IgD-negative memory B cell (primary cell): ENCODE measurements around the gene ABAT. TPM values are rescaled to one million over a fixed set of nuclear protein-coding genes. Genes with fewer than 3 reads are reported as not detected.

Experiments used
- H3K27ac Mint-ChIP-seq, 3 donors: one replicate each; pipeline ENCODE4 v1.8.0; 2020 to 2022; ENCODE audit warnings: mild to moderate bottlenecking in 3 of 3, mixed read lengths in 3 of 3, moderate library complexity in 1 of 3
- H3K27me3 Mint-ChIP-seq: one replicate; pipeline ENCODE4 v1.8.0; 2021; ENCODE audit warnings: mixed read lengths
- H3K36me3 Mint-ChIP-seq: one replicate; pipeline ENCODE4 v1.8.0; 2020; ENCODE audit warnings: mild to moderate bottlenecking, mixed read lengths
- H3K4me1 Mint-ChIP-seq, 3 donors: one replicate each; pipeline ENCODE4 v1.8.0; 2020 to 2022; ENCODE audit warnings: mixed read lengths in 3 of 3, mild to moderate bottlenecking in 1 of 3
- H3K4me3 Mint-ChIP-seq, 4 donors: one replicate each; pipeline ENCODE4 v1.8.0; 2020 to 2022; ENCODE audit warnings: mild to moderate bottlenecking in 4 of 4, mixed read lengths in 4 of 4, moderate library complexity in 3 of 4
- H3K9me3 Mint-ChIP-seq, 3 donors: one replicate each; pipeline ENCODE4 v1.8.0; 2020 to 2021; ENCODE audit warnings: mixed read lengths in 3 of 3, mild to moderate bottlenecking in 1 of 3
- polyA plus RNA-seq: library from polyadenylated mRNA; unstranded; fragments of 300-500 nt; fragmentation: Illumina TruSeq; gene quantifications from one replicate; pipeline ENCODE4 v1.2.3, GENCODE V29; 2021

ABAT gene
- 3.3 TPM for polyA plus RNA-seq

GRCh38 chr16:8674413-8675022, at the start of gene ABAT:
TSS of gene ABAT (plus strand) at chr16:8674617. CDS start at chr16:8735740, 61,123 bp downstream.
- peak within 1 kb of the TSS; percentile 84 to 94 (median 92) for H3K4me3 Mint-ChIP-seq
- peaks cover 0 to 2% (median under 1%) of the 10 kb centered on the region in 3 donors for H3K9me3 Mint-ChIP-seq
- H3K36me3 Mint-ChIP-seq, result peaks cover 4% of the 10 kb centered on the region
- H3K4me1 Mint-ChIP-seq, result peaks cover 5 to 16% (median 15%) of the 10 kb centered on the region in 3 donors
- H3K27me3 Mint-ChIP-seq, result no peaks in the 10 kb centered on the region
- H3K27ac Mint-ChIP-seq, result peak within 1 kb of the TSS; percentile 17 to 87 (median 63)

- peaks cover 12 to 13% (median 12%) of the 10 kb centered on the region in 3 donors for H3K4me1 Mint-ChIP-seq
- no peak overlapping the region for H3K27ac Mint-ChIP-seq
- H3K9me3 Mint-ChIP-seq, result no peaks in the 10 kb centered on the region
- H3K36me3 Mint-ChIP-seq, result peaks cover 8% of the 10 kb centered on the region
- no peak overlapping the region for H3K4me3 Mint-ChIP-seq
- H3K27me3 Mint-ChIP-seq, result peaks cover 1% of the 10 kb centered on the region
Measured at GRCh38 chr16:8625491-8626087, 48.8 kb upstream of the ABAT start.

GRCh38 chr16:8626946-8627345, 47.5 kb upstream of the ABAT start:
- Mint-ChIP-seq H3K36me3 (peaks cover 8% of the 10 kb centered on the region), H3K4me1 (peaks cover 10 to 11% (median 11%) of the 10 kb centered on the region in 3 donors), H3K27me3 (no peaks in the 10 kb centered on the region), H3K4me3 (peak overlapping the region in 1 of 4 donors; percentile 38), H3K27ac (no peak overlapping the region), H3K9me3 (no peaks in the 10 kb centered on the region)

GRCh38 chr16:8627456-8627855, 47.0 kb upstream of the ABAT start:
- peaks cover 8% of the 10 kb centered on the region for H3K36me3 Mint-ChIP-seq
- H3K27me3 Mint-ChIP-seq, result no peaks in the 10 kb centered on the region
- peak overlapping the region in 1 of 4 donors; percentile 38 for H3K4me3 Mint-ChIP-seq
- no peaks in the 10 kb centered on the region for H3K9me3 Mint-ChIP-seq
- H3K4me1 Mint-ChIP-seq, result peaks cover 6% of the 10 kb centered on the region in 3 donors
- no peak overlapping the region for H3K27ac Mint-ChIP-seq

- Mint-ChIP-seq H3K36me3 (peaks cover 10% of the 10 kb centered on the region), H3K27ac (peak overlapping the region in 2 of 3 donors; percentile 0 to 86), H3K27me3 (no peaks in the 10 kb centered on the region)
Measured at GRCh38 chr16:8628981-8629725, 45.3 kb upstream of the ABAT start.

GRCh38 chr16:8630255-8630953, 44.0 kb upstream of the ABAT start:
- H3K27me3 Mint-ChIP-seq, result no peaks in the 10 kb centered on the region
- no peak overlapping the region for H3K27ac Mint-ChIP-seq
- H3K4me3 Mint-ChIP-seq, result no peak overlapping the region
- H3K36me3 Mint-ChIP-seq, result peaks cover 8% of the 10 kb centered on the region
- H3K4me1 Mint-ChIP-seq, result peaks cover 4 to 6% (median 6%) of the 10 kb centered on the region in 3 donors
- H3K9me3 Mint-ChIP-seq, result no peaks in the 10 kb centered on the region

More at GRCh38 chr16:8628981-8629725, 45.3 kb upstream of the ABAT start:
- H3K9me3 Mint-ChIP-seq, result no peaks in the 10 kb centered on the region
- H3K4me1 Mint-ChIP-seq, result peaks cover 4 to 6% (median 6%) of the 10 kb centered on the region in 3 donors
- peak overlapping the region in 1 of 4 donors; percentile 17 for H3K4me3 Mint-ChIP-seq

GRCh38 chr16:8631373-8631772, 43.0 kb upstream of the ABAT start:
- no peak overlapping the region for H3K27ac Mint-ChIP-seq
- H3K9me3 Mint-ChIP-seq, result no peaks in the 10 kb centered on the region
- H3K27me3 Mint-ChIP-seq, result no peaks in the 10 kb centered on the region
- H3K4me1 Mint-ChIP-seq, result peaks cover 4 to 6% (median 6%) of the 10 kb centered on the region in 3 donors
- H3K4me3 Mint-ChIP-seq, result no peak overlapping the region
- H3K36me3 Mint-ChIP-seq, result peaks cover 8% of the 10 kb centered on the region

- no peak overlapping the region for H3K27ac Mint-ChIP-seq
- peaks cover 2 to 6% (median 5%) of the 10 kb centered on the region in 3 donors for H3K4me1 Mint-ChIP-seq
- H3K4me3 Mint-ChIP-seq, result no peak overlapping the region
- H3K27me3 Mint-ChIP-seq, result no peaks in the 10 kb centered on the region
- H3K9me3 Mint-ChIP-seq, result no peaks in the 10 kb centered on the region
- H3K36me3 Mint-ChIP-seq, result peaks cover 7% of the 10 kb centered on the region
Measured at GRCh38 chr16:8631818-8632465, 42.5 kb upstream of the ABAT start.

GRCh38 chr16:8632675-8633182, 41.7 kb upstream of the ABAT start:
- Mint-ChIP-seq H3K4me3 (no peak overlapping the region), H3K4me1 (peaks cover 0 to 6% (median 2%) of the 10 kb centered on the region in 3 donors), H3K27me3 (no peaks in the 10 kb centered on the region), H3K36me3 (peaks cover 5% of the 10 kb centered on the region), H3K27ac (no peak overlapping the region), H3K9me3 (no peaks in the 10 kb centered on the region)

- no peaks in the 10 kb centered on the region for H3K27me3 Mint-ChIP-seq
- no peak overlapping the region for H3K27ac Mint-ChIP-seq
- H3K9me3 Mint-ChIP-seq, result no peaks in the 10 kb centered on the region
- no peak overlapping the region for H3K4me3 Mint-ChIP-seq
- no peaks in the 10 kb centered on the region for H3K4me1 Mint-ChIP-seq
- peaks cover 2% of the 10 kb centered on the region for H3K36me3 Mint-ChIP-seq
Measured at GRCh38 chr16:8634991-8635736, 39.3 kb upstream of the ABAT start.

- Mint-ChIP-seq H3K4me3 (no peak overlapping the region), H3K9me3 (no peaks in the 10 kb centered on the region), H3K27ac (no peak overlapping the region), H3K4me1 (peaks cover 0 to under 1% (median under 1%) of the 10 kb centered on the region in 3 donors), H3K36me3 (peaks cover 9% of the 10 kb centered on the region), H3K27me3 (no peaks in the 10 kb centered on the region)
Measured at GRCh38 chr16:8639694-8640093, 34.7 kb upstream of the ABAT start.

GRCh38 chr16:8641671-8642070, 32.7 kb upstream of the ABAT start:
- Mint-ChIP-seq H3K4me1 (peaks cover 0 to 8% (median 4%) of the 10 kb centered on the region in 3 donors), H3K27ac (no peak overlapping the region), H3K4me3 (no peak overlapping the region), H3K27me3 (no peaks in the 10 kb centered on the region), H3K36me3 (peaks cover 10% of the 10 kb centered on the region), H3K9me3 (no peaks in the 10 kb centered on the region)

GRCh38 chr16:8642146-8642545, 32.3 kb upstream of the ABAT start:
- Mint-ChIP-seq H3K27ac (no peak overlapping the region), H3K36me3 (peaks cover 11% of the 10 kb centered on the region), H3K4me3 (no peak overlapping the region), H3K9me3 (no peaks in the 10 kb centered on the region), H3K27me3 (no peaks in the 10 kb centered on the region), H3K4me1 (peaks cover 0 to 8% (median 4%) of the 10 kb centered on the region in 3 donors)
